T47D (cell line): ENCODE data around the gene DGKE.

Experiments used
- DNase-seq, 2 experiments: peaks; one replicate each; pipeline versions ENCODE4 v3.0.0 to v3.0.0-alpha.2; 2011 to 2012; ENCODE audit warnings: low read depth in 1 of 2, low spot score in 1 of 2
- JUND ChIP-seq: IDR thresholded peaks from 2 replicates; pipeline ENCODE4 v1.6.1; 2012; ENCODE audit warnings: low read depth
- in situ Hi-C: cut with HindIII; loops from 2 replicates; pipeline ENCODE4 v1.10.0; 2016; ENCODE audit warnings: low sequenced_read_pairs, low pct_unique_long_range_greater_than_20kb

DGKE gene

GRCh38 chr17:56890906-56891674, 57.1 kb downstream of the DGKE start:
- in situ Hi-C loops = no loop called here
- no peak for TF ChIP-seq JUND
- DNase-seq = peak in 1 of 2 experiments; percentile 71

- no peak for TF ChIP-seq JUND
- DNase-seq = no peak
- in situ Hi-C loops = no loop called here
Measured at GRCh38 chr17:56891751-56892150, 57.8 kb downstream of the DGKE start.

DNA sequence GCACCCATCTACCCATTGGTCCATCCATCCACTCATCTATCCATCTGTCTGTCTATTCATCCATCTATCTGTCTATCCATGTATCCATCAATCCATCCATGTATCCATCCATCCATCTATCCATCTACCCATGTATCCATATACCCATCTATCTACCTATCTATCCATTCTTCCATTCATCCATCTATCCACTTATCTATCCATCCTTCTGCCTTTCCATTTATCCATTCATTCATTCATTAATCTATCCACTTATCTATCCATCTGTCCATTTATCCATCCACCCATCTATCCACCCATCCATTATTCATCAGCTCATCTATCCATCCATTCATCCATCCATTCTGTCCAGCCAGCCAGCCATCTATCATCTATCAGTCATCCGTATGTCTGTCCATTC, 58.4 kb downstream of the DGKE start:
- in situ Hi-C loops = no loop called here

GRCh38 chr17:56893503-56893902, 59.6 kb downstream of the DGKE start:
- DNase-seq = no peak
- in situ Hi-C loops = no loop called here
- no peak for TF ChIP-seq JUND

More for the DNA sequence above, 58.4 kb downstream of the DGKE start:
- no peak for DNase-seq
- no peak for TF ChIP-seq JUND

- in situ Hi-C loops = no loop called here
- no peak for DNase-seq
- TF ChIP-seq JUND = no peak
Measured at GRCh38 chr17:56894859-56895455, 61.0 kb downstream of the DGKE start.

- TF ChIP-seq JUND = no peak
- in situ Hi-C loops = no loop called here
- DNase-seq = no peak
Measured at GRCh38 chr17:56896217-56896967, 62.4 kb downstream of the DGKE start.

DNA sequence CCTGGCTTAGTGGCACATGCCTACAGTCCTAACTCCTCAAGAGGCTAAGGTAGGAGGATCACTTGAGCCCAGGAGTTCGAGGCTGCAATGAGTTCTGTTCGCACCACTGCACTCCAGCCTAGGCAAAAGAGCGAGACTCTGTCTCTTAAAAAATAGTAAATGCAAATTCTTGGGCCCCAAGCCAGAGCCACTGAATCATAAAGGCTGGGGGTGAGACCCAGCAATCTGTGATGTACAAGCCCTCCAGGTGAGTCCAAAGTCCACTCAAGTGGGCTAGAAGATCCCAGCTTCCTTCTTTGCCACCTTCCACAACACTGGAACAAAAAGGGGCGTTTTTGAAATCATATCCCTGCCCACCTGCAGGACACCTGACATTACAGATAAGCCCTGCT, 63.0 kb downstream of the DGKE start:
- in situ Hi-C loops = no loop called here
- no peak for TF ChIP-seq JUND
- no peak for DNase-seq

DNA sequence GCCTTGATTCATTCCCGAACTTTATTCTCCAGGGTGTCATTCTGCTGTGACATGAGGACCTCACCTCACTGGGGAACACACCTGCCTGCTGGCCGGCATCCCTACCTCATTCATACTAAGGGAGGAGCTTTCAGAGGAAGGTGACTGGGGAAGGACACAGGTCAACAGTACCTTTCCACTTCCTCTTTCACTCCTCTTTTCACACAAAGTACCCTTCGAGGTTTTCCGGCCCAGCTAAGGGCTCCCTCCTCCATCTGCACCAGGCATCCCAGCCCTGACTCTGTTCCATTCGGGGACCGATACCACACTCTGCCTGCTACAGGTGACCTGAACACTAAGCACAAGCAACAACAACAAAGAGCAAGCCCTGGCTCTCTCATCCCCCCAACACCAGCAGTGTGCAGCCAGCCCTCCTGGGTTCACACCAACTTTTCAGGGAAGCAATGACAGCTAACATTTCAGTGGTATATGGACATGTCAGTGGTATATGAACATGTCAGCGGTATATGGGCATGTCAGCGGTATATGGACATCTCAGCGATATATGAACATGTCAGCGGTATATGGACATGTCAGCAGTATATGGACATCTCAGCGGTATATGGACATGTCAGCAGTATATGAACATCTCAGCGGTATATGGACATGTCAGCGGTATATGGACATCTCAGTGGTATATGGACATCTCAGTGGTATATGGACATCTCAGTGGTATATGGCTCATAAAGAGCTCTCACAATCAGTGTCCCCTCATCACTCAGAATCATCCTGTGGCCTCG, 63.9 kb downstream of the DGKE start:
- no peak for TF ChIP-seq JUND
- DNase-seq = no peak
- in situ Hi-C loops = no loop called here

DNA sequence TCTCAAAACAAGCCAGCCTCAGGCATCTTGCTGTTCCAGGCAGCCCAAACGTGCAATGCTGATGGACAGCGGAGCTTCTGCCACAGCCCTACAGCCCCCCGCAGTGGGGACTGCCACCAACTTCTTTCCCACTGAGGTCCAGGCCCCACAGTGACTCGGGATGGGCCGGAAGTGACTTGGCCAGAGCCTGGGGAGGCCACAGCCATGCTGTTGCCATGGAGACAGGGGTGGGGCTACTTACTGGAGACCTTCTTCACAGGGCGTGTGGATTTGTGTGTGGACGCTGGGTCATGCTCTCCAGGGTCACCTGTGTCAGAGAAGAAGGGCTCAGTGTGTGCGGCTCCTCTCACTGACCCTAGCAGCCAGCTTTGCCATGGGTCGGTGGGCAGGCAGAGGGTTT, 64.9 kb downstream of the DGKE start:
- TF ChIP-seq JUND = no peak
- DNase-seq = no peak
- in situ Hi-C loops = no loop called here

DNA sequence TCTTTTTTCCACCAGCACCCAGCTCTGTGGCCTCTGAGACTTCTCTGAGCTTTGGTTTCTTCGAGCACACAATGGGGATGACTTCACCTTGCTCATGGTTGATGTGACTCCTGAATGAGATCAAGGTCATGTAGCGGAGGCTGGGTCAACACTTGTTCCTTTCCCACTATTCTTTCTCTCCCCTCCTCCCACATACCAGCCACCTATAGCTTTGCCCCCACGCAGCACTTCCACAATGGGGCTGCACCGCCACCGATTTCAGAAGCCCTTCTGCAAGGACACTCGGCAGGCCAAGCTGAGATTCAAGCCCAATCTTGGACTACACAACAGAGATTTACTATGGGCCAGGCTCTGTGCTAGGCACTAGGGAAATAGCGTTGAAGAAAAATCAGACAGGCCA, 65.5 kb downstream of the DGKE start:
- TF ChIP-seq JUND = no peak
- DNase-seq = no peak
- in situ Hi-C loops = no loop called here

DNA sequence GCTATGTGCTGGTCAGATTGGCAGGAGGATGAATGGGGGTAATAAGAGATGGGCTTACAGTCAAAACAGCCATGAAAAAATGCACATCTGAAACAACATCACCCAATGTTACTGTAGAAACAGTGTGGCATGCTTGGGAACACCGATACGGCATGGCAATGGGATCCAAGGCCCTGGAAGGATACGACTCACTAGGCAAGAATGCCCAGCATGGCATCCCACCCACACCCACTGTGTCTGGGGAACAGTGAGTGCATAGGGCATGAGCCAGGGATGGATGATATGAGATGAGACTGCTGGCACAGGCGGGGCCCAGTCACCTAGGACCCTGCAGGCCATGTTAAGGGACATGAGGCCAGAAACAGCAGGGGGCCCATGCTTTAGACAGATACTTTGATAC, 68.4 kb downstream of the DGKE start:
- no peak for DNase-seq
- no peak for TF ChIP-seq JUND

DNA sequence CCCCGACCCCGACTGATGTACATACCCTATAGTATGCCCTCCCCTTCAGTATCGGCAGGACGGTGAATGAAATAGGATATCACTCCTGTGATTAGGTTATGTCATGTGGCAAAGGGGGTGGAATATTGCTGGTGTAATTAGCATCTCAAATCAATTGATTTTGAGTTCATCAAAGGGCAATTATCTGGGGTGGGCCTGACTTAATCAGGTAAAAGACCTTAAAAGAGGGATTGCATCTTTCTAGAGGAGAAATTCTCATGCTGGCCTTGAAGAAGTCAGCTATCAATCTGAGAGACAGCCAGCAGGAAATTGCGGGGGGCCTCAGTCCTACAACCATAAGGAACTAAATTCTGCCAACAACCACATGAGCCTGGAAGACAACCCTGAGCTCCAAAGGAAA, 69.6 kb downstream of the DGKE start:
- in situ Hi-C loops = no loop called here
- DNase-seq = no peak
- TF ChIP-seq JUND = no peak

More for the DNA sequence above, 68.4 kb downstream of the DGKE start:
- in situ Hi-C loops = no loop called here
